Tibial nerve (tissue), 4 donors: ENCODE data around the gene CAMTA1. TPM values are rescaled to one million over a fixed set of nuclear protein-coding genes. Genes with fewer than 3 reads are reported as not detected.

ENCODE experiments used
- DNase-seq, 2 donors: peaks; one replicate each; pipeline ENCODE4 v3.0.0-alpha.2; 2019; ENCODE audit warnings: low spot score in 2 of 2
- H3K27ac ChIP-seq, 4 donors: fragments of 200-600 bp; sonication (generic) in 3 of 4; one replicate each; pipeline ENCODE4 v1.5.1; 2017 to 2019; ENCODE audit warnings: mild to moderate bottlenecking in 1 of 4
- H3K27me3 ChIP-seq, 2 donors: fragments of 200-600 bp; sonication (generic) in 1 of 2; one replicate each; pipeline versions ENCODE4 v1.5.1 to v1.6.0; 2017 to 2019
- H3K36me3 ChIP-seq, 3 donors: fragments of 200-600 bp; sonication (generic); one replicate each; pipeline ENCODE4 v1.5.1; 2018 to 2019
- H3K4me1 ChIP-seq, 4 donors: fragments of 200-600 bp; sonication (generic) in 3 of 4; one replicate each; pipeline ENCODE4 v1.5.1; 2017 to 2019
- H3K4me3 ChIP-seq, 4 donors: fragments of 200-600 bp; sonication (generic) in 3 of 4; one replicate each; pipeline ENCODE4 v1.5.1; 2017 to 2019; ENCODE audit warnings: mild to moderate bottlenecking in 1 of 4, moderate library complexity in 1 of 4
- H3K9me3 ChIP-seq, 4 donors: fragments of 200-600 bp; sonication (generic) in 3 of 4; one replicate each; pipeline ENCODE4 v1.5.1; 2017 to 2019
- EP300 ChIP-seq, 2 donors: sonication (generic); formaldehyde crosslinking; IDR thresholded peaks; one replicate each; pipeline ENCODE4 v1.6.1; 2017; ENCODE audit warnings: antibody characterized with exemption in 2 of 2, mild to moderate bottlenecking in 1 of 2
- POLR2A ChIP-seq, 2 donors: fragments of 450-650 bp; IDR thresholded peaks; one replicate each; pipeline ENCODE4 v1.6.1; 2017; ENCODE audit warnings: antibody characterized with exemption in 2 of 2, mild to moderate bottlenecking in 2 of 2, moderate library complexity in 2 of 2
- WGBS, 2 donors: methylation state at CpG; one replicate each; pipeline ENCODE4 v1.1.5; 2018; 5-methylcytosine and 5-hydroxymethylcytosine counted together
- total RNA-seq, 4 donors: library from RNA; depleted of rRNA; stranded (reverse); fragments of >200 nt; gene quantifications; one replicate each; pipeline ENCODE4 v1.1.0, GENCODE V29; 2016
- TF ChIP-seq, protein P1 (sequence below), 5 experiments: fragments of 200-600 bp in 3 of 5; fragments of 450-650 bp in 2 of 5; sonication (generic) in 3 of 5; IDR thresholded peaks; one replicate each; pipeline ENCODE4 v1.5.1; 2016 to 2019; ENCODE audit warnings: antibody characterized with exemption in 5 of 5, mild to moderate bottlenecking in 3 of 5, moderate library complexity in 2 of 5

The CAMTA1 gene
- total RNA-seq, 4 donors from 2014 or later = 41.8 to 104 (median 87.2) TPM

DNA sequence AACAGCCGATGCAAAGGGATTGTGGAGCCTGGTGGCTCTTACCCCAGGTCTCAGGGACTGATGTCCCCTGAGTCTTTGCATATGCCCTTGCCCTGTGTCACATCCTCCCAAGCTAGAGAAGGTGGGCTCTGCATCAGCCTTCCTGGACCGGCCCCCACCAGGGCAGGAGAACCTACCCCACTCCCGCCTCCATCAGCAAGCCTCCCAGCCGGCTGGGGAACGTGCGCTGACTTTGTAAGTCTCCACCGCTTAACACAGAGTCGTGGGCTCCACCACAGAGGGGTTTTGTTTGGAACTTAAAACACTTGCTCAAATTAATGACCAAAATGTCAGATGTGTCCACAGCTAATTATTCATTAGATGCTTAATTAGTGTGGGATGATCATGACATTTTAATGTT is 730.6 kb downstream of the CAMTA1 start:
- Histone ChIP-seq H3K27me3 (no peaks in the 10 kb centered on the region), H3K9me3 (no peaks in the 10 kb centered on the region), H3K4me1 (peaks cover 0 to 8% (median 0%) of the 10 kb centered on the region in 4 donors), H3K4me3 (no peak overlapping the region), H3K27ac (no peak overlapping the region), H3K36me3 (no peaks in the 10 kb centered on the region)
- 72 to 82% methylated on average over 8 of the region's 8 CpGs for WGBS, 2 donors
- no peak for TF ChIP-seq EP300 (IDR thresholded peaks at IDR 0.05)
- no peak for TF ChIP-seq POLR2A (IDR thresholded peaks at IDR 0.05)
- TF ChIP-seq, protein P1, sequence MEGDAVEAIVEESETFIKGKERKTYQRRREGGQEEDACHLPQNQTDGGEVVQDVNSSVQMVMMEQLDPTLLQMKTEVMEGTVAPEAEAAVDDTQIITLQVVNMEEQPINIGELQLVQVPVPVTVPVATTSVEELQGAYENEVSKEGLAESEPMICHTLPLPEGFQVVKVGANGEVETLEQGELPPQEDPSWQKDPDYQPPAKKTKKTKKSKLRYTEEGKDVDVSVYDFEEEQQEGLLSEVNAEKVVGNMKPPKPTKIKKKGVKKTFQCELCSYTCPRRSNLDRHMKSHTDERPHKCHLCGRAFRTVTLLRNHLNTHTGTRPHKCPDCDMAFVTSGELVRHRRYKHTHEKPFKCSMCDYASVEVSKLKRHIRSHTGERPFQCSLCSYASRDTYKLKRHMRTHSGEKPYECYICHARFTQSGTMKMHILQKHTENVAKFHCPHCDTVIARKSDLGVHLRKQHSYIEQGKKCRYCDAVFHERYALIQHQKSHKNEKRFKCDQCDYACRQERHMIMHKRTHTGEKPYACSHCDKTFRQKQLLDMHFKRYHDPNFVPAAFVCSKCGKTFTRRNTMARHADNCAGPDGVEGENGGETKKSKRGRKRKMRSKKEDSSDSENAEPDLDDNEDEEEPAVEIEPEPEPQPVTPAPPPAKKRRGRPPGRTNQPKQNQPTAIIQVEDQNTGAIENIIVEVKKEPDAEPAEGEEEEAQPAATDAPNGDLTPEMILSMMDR (IDR thresholded peaks at IDR 0.05) = no peak
- DNase-seq = no peak

DNA sequence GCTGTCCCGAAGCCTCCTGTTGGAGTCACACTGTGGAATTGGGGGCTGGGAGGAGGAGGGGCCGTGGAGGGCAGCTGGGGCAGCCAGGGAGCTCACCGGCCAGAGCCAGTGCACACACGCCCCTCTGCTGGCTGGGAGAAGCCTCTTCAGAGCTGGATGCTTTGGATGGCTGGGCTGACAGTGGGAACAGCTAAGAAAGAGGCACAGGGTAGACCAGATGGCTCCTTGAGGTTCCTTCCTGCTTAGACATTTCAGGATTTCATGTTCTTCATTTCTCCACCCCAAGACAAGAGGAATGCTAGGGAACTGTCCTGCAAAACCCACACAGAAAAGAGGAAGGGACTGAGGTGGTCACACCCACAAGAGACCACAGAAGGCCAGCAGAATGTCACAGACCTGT is 731.1 kb downstream of the CAMTA1 start:
- Histone ChIP-seq H3K4me1 (peaks cover 0 to 8% (median 0%) of the 10 kb centered on the region in 4 donors), H3K4me3 (no peak overlapping the region), H3K27me3 (no peaks in the 10 kb centered on the region), H3K27ac (no peak overlapping the region), H3K9me3 (no peaks in the 10 kb centered on the region), H3K36me3 (no peaks in the 10 kb centered on the region)
- no peak for DNase-seq
- TF ChIP-seq POLR2A (IDR thresholded peaks at IDR 0.05) (no peak), EP300 (IDR thresholded peaks at IDR 0.05) (no peak)
- TF ChIP-seq, protein P1 (IDR thresholded peaks at IDR 0.05) = no peak
- WGBS, 2 donors = 19 to 47% methylated on average over 4 of the region's 4 CpGs

DNA sequence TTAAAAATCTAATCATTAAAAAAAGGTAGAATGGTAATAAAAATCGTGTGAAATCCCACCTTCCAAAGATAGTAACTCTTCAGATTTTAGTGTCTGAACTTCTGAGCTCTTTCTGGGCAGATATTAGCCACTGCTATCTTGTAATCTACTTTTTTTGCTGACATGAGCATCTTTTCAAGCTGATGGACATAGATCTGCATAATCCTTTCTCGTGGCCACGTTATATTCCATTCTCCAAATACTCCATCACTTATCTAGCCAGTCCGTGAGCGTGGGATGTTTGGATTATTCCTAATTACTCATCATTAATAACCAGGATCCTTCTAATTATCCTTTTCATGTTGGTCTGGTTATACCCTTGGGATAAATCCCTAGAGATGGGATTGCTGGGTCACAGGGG is 731.7 kb downstream of the CAMTA1 start:
- H3K36me3 ChIP-seq = no peaks in the 10 kb centered on the region
- TF ChIP-seq, protein P1 (IDR thresholded peaks at IDR 0.05) = no peak
- TF ChIP-seq EP300 (IDR thresholded peaks at IDR 0.05) (no peak), POLR2A (IDR thresholded peaks at IDR 0.05) (no peak)
- 83 to 88% methylated on average over 5 of the region's 5 CpGs for WGBS, 2 donors
- H3K4me3 ChIP-seq = no peak overlapping the region
- no peaks in the 10 kb centered on the region for H3K27me3 ChIP-seq
- H3K4me1 ChIP-seq = peaks cover 0 to 8% (median 0%) of the 10 kb centered on the region in 4 donors
- no peak overlapping the region for H3K27ac ChIP-seq
- no peaks in the 10 kb centered on the region for H3K9me3 ChIP-seq
- DNase-seq = no peak

DNA sequence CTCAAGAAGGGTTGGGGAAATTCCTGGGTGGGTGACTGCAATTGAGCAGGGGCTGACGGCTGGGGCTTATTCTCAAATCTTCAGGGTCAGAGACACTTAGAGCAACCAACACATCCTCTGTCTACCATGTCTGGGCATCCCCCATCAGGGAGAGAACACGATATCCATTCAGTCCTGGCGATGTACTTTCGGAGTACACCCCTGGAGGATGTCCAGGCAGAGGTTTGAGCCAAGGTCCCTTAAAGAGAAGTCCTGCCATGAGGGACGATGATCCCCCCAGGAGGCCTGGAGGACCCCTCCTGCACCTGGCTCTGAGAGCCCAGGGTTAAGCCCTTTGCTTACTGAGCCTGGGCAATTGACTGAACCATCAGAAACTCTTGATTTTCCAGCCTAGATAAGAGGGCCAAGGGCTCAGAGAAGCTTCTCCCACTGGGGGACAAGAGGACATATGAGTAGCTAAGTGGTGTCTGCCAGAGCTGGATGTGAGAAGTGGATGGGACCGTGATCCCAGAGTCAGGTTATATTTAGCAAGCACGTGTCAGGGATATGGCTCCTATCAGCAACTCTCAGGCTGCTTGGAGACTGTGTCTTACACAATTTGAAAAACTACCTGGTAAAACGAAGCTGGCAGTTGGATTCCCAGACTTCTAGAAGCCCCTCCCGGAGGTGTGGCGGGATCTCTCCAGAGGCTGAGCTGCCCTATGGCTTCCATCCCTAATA is 732.5 kb downstream of the CAMTA1 start:
- peaks cover 0 to 8% (median 0%) of the 10 kb centered on the region in 4 donors for H3K4me1 ChIP-seq
- 75% methylated on average over 9 to 10 of the region's 10 CpGs for whole genome bisulfite sequencing, 2 donors
- no peaks in the 10 kb centered on the region for H3K27me3 ChIP-seq
- no peak for DNase-seq
- no peaks in the 10 kb centered on the region for H3K9me3 ChIP-seq
- TF ChIP-seq EP300 (IDR thresholded peaks at IDR 0.05) (no peak), POLR2A (IDR thresholded peaks at IDR 0.05) (no peak)
- TF ChIP-seq, protein P1 (IDR thresholded peaks at IDR 0.05) = no peak
- H3K4me3 ChIP-seq = no peak overlapping the region
- H3K36me3 ChIP-seq = no peaks in the 10 kb centered on the region
- H3K27ac ChIP-seq = no peak overlapping the region

DNA sequence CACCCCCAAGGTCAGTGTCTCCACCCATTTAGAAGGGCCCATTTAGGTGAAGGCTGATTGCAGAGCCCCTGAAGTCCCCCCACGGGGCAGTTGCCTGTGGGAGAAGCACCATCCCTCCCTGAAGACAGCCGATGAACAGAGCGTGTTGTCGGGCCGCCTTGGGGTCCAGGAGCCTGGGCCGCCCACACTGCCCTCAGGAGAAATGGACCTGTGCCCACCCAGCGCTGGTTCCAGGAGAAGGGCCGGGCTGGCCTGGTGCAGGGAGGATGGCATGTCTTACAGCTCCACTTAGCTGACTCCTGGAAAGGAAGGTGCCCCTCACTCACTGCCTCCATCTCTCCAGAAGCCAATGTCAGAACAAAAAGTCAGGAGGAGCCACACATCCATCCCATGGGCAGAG is 733.2 kb downstream of the CAMTA1 start:
- H3K9me3 ChIP-seq = no peaks in the 10 kb centered on the region
- 87 to 92% methylated on average over 6 to 8 of the region's 8 CpGs for WGBS, 2 donors
- H3K4me3 ChIP-seq = no peak overlapping the region
- no peaks in the 10 kb centered on the region for H3K36me3 ChIP-seq
- H3K27me3 ChIP-seq = no peaks in the 10 kb centered on the region
- TF ChIP-seq, protein P1 (IDR thresholded peaks at IDR 0.05) = no peak
- TF ChIP-seq EP300 (IDR thresholded peaks at IDR 0.05) (no peak), POLR2A (IDR thresholded peaks at IDR 0.05) (no peak)
- peaks cover 0 to 8% (median 0%) of the 10 kb centered on the region in 4 donors for H3K4me1 ChIP-seq
- no peak for DNase-seq
- no peak overlapping the region for H3K27ac ChIP-seq
